ENCODE measurements around the gene MAPK13.

- TF ChIP-seq ZNF580 (tag by site-specific recombination; IDR thresholded peaks at IDR 0.05) (no peak), ZNF274 (IDR thresholded peaks at IDR 0.05; ENCODE audit: low read length) (no peak), ZNF274 (tag by site-specific recombination; IDR thresholded peaks at IDR 0.05; ENCODE audit: borderline replicate concordance) (no peak), RBAK (tag by site-specific recombination; IDR thresholded peaks at IDR 0.05) (no peak), ZNF184 (tag by site-specific recombination; IDR thresholded peaks at IDR 0.05) (no peak), ZNF707 (tag by site-specific recombination; IDR thresholded peaks at IDR 0.05) (no peak), ZNF830 (tag by site-specific recombination; IDR thresholded peaks at IDR 0.05; ENCODE audit: low read depth) (no peak), MYNN (tag by site-specific recombination; IDR thresholded peaks at IDR 0.05; ENCODE audit: borderline replicate concordance) (no peak), TCF7L2 (IDR thresholded peaks at IDR 0.05; ENCODE audit: borderline replicate concordance, low read depth, low read length) (no peak), BCL11A (tag by site-specific recombination; IDR thresholded peaks at IDR 0.05; ENCODE audit: low read depth) (no peak), ZBTB8A (tag by site-specific recombination; IDR thresholded peaks at IDR 0.05) (no peak)
- TF ChIP-seq, protein P1, sequence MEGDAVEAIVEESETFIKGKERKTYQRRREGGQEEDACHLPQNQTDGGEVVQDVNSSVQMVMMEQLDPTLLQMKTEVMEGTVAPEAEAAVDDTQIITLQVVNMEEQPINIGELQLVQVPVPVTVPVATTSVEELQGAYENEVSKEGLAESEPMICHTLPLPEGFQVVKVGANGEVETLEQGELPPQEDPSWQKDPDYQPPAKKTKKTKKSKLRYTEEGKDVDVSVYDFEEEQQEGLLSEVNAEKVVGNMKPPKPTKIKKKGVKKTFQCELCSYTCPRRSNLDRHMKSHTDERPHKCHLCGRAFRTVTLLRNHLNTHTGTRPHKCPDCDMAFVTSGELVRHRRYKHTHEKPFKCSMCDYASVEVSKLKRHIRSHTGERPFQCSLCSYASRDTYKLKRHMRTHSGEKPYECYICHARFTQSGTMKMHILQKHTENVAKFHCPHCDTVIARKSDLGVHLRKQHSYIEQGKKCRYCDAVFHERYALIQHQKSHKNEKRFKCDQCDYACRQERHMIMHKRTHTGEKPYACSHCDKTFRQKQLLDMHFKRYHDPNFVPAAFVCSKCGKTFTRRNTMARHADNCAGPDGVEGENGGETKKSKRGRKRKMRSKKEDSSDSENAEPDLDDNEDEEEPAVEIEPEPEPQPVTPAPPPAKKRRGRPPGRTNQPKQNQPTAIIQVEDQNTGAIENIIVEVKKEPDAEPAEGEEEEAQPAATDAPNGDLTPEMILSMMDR (tag by site-specific recombination; IDR thresholded peaks at IDR 0.05), result peak; percentile 73
- TF ChIP-seq, protein P2, sequence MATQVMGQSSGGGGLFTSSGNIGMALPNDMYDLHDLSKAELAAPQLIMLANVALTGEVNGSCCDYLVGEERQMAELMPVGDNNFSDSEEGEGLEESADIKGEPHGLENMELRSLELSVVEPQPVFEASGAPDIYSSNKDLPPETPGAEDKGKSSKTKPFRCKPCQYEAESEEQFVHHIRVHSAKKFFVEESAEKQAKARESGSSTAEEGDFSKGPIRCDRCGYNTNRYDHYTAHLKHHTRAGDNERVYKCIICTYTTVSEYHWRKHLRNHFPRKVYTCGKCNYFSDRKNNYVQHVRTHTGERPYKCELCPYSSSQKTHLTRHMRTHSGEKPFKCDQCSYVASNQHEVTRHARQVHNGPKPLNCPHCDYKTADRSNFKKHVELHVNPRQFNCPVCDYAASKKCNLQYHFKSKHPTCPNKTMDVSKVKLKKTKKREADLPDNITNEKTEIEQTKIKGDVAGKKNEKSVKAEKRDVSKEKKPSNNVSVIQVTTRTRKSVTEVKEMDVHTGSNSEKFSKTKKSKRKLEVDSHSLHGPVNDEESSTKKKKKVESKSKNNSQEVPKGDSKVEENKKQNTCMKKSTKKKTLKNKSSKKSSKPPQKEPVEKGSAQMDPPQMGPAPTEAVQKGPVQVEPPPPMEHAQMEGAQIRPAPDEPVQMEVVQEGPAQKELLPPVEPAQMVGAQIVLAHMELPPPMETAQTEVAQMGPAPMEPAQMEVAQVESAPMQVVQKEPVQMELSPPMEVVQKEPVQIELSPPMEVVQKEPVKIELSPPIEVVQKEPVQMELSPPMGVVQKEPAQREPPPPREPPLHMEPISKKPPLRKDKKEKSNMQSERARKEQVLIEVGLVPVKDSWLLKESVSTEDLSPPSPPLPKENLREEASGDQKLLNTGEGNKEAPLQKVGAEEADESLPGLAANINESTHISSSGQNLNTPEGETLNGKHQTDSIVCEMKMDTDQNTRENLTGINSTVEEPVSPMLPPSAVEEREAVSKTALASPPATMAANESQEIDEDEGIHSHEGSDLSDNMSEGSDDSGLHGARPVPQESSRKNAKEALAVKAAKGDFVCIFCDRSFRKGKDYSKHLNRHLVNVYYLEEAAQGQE (tag by site-specific recombination; IDR thresholded peaks at IDR 0.05), result peak; percentile 57; the same call in 1 of the 2 replicates
Observed at GRCh38 chr6:36123270-36124139, 6.8 kb upstream of the MAPK13 start.

All from HEK293 (cell line).